GM19467 (cell line): ENCODE measurements around the gene SLC35G6.
"Not testable (repeated sequence)": the region's sequence is repeated elsewhere in the genome, so short reads cannot be mapped to it uniquely, and the experiment has no call there.

Experiments
- ATAC-seq: cut with Tn5 transposase; IDR thresholded peaks from one replicate; pipeline ENCODE4 v1.9.1; 2021; ENCODE audit warnings: mild to moderate bottlenecking, moderate library complexity; ENCODE audit not compliant: unreplicated experiment

SLC35G6 gene

DNA sequence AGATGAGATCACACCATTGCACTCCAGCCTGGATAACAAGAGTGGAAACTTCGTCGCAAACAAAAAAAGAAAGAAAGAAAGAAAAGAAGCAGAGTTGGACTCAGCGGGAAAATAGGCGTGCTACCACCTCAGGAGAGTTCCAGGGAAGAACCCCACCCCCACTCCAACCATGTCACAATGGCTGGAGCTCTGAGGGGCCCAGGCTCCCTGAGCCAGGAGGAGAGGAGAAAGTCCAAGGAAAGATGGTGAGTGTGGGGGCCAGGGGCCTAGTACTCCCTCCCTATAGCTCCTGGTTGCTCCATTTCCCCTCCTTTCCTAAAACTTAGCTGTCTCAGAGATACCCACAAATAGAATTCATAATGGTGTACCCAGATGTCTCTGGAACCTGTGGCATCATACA is at the start of gene SLC35G6:
Gene SLC35G6 (plus strand): TSS at position 172 of the 400 bp plus-strand sequence. CDS start 71 bp downstream, at position 243.
- not testable (repeated sequence) for ATAC-seq

DNA sequence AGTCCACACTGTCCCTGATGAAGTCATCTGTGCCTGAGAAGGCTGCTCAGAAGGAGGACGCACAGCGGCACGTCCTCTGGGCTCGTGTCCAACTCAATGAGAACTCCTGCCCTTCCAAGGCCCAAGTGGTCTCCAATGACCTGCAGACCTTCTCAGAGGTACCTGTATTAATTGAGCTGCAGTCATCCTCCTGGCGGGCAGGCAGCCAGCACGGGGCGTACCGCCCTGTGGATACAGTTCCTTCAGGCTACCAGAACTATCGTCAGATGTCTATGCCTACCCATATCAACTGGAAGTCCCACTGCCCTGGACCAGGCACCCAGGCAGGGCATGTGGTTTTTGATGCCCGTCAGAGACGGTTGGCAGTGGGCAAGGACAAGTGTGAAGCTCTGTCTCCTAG is 49.0 kb upstream of the SLC35G6 start:
- ATAC-seq, result no peak

DNA sequence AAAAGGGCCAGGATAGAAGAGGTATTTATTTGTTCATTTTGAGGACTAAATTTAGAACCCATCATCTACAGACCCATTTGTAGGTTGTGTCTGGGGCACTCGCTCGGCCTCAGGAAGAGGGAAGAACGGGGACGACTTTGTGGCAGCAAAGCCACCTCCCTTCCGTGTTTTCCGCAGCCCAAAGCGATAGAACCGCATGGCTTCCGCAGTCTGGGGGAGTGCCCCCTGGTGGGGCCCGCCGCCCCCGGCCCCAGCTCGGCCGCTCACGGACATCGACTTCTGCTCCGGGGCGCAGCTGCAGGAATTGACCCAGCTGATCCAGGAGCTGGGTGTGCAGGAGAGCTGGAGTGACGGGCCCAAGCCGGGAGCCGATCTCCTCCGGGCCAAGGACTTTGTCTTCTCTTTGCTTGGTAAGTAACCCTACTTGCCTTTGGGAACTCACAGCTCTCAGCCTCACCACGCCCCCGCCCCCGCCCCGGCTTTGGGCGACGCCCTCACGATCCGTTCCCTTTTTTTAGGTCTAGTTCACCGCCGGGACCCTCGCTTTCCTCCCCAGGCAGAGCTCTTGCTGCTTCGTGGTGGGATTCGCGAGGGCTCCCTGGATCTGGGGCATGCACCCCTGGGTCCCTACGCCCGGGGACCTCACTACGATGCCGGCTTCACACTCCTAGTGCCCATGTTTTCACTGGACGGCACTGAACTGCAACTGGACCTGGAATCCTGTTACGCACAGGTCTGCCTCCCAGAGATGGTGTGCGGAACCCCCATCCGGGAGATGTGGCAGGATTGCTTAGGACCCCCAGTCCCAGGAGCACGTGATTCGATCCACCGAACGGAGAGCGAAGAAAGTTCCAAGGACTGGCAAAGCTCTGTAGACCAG is 45.3 kb upstream of the SLC35G6 start:
- no peak for ATAC-seq

DNA sequence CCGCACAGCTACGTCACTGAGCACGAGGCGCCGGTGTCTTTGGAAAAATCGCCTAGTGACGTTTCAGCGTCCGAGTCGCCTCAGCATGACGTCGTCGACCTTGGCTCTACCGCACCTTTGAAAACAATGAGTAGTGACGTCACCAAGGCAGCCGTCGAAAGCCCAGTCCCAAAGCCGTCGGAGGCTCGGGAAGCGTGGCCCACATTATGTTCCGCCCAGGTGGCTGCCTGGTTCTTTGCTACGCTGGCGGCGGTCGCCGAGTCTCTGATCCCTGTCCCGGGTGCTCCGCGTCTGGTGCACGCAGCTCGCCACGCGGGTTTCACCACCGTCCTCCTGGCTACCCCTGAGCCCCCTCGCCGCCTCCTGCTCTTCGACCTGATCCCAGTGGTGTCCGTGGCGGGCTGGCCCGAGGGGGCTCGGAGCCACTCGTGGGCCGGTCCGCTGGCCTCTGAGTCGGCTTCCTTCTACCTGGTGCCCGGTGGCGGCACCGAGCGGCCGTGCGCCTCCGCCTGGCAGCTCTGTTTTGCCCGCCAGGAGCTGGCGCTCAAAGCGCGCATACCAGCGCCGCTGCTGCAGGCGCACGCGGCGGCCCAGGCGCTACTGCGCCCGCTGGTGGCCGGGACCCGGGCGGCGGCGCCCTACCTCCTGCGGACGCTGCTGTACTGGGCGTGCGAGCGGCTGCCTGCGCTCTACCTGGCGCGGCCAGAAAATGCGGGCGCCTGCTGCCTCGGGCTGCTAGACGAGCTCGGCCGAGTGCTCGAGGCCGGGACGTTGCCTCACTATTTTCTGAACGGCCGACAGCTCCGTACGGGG is 44.5 kb upstream of the SLC35G6 start:
- no peak for ATAC-seq

DNA sequence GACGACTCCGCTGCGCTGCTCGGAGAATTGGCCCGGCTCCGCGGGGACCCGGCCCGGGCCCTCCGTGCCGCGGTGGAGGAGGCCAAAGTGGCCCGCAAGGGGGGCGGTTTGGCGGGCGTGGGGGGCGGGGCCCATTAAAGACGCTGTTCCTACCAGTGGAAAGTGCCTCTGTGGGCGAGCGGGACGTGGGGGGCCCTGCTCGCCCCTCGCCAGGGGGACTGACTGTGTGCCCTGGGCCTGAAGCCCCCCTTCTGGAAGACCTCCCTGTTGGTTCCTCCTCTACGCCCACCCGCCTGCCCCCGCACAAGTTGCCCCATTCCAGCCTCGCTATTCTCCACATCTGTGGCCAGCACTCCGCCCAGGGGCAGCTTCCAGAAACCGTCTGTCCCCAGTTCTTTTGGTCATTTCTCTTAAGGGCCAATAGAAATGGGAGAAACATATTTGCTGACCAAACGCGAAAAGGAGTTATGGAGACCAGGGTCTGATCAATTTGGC is 43.8 kb upstream of the SLC35G6 start:
- ATAC-seq, result no peak

DNA sequence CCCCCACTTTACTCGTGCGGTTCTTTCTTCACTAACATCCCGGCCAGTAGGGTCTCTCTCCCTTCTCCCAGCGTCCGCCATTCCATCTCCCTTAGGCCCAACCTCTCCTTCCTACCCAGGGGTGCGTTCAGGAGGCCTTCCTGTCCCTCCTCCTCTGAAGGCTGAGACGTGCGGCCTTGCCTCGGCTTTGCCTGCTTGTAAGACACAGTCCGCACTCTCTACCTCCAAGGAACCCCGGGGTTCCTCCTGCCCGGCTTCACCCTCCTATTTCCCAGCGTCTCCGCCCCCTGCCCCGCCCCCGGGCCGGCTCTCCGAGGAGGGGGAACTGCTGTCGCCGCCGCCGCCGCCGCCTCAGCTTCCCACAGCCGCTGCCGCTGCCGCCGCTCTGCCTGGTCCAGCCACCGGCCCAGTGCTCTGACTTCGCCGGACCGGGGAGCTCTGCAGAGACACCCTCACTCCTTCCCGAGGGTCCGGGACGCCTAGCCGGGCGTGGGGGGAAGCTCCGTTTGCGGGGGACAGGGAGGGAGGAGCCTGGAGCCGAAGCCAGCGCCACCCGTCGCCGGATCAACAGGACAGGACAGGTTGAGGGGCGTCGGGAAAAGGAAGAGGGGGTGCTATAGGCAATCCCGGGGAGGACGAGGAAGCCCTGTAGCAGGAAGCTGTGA is 43.2 kb upstream of the SLC35G6 start:
- no peak for ATAC-seq

DNA sequence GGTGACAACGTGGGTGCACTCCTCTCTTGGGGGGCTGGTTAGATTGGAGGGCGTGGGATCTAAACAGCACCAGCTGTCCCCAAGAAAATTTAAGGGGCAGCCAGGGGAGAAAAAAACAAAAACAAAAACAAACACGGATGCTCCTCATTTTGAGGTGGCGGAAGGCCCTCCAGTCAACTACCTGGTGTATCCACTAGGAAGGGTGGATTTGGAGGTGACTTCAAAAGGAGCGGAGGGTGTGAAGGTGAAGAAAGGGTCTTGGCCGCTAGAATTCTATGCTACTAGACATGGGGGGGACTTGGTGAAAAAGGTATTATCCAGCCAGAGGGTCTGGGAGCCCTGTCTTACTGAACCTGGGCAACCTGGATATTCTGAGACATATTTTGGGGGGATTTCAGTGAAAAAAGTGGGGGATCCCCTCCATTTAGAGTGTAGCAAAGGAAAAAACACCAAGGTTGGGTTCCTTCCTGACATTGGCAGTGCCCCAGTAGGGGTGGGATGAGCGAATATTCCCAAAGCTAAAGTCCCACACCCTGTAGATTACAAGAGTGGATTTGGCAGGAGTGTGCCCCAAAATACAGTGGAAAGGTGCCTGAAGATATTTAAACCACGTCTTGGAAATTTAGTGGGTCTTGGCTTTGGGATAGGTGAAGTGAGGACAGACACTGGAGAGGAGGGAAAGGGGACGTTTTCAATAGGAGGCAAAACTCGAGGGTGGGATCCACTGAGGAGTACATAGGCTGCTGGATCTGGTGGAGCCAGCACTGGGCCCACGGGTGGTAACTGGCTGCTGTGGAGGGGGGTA is 42.4 kb upstream of the SLC35G6 start:
- ATAC-seq, result no peak

DNA sequence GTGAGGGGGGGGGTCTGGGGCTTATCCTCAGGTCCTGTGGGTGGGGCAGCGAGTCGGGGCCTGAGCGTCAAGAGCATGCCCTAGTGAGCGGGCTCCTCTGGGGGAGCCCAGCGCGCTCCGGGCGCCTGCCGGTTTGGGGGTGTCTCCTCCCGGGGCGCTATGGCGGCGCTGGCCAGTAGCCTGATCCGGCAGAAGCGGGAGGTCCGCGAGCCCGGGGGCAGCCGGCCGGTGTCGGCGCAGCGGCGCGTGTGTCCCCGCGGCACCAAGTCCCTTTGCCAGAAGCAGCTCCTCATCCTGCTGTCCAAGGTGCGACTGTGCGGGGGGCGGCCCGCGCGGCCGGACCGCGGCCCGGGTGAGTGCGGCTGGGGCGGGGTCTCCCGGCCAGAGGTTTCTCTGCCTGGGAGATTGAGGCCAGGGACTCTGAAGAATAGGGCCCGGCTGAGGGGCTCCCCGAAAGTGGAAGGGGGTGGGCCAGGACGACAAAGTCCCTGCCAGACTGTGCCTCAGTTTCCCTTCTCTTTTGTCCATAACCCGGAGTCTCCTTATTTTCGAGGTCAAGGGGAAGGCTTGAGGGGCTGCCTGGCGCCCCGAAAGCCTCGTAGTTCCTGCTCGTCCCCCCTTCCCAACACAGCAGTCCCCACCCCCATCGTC is 41.7 kb upstream of the SLC35G6 start, which contains the start of gene FGF11:
Gene FGF11 (plus strand): TSS at position 51 of the 651 bp plus-strand sequence. CDS start 109 bp downstream, at position 160.
- no peak for ATAC-seq

DNA sequence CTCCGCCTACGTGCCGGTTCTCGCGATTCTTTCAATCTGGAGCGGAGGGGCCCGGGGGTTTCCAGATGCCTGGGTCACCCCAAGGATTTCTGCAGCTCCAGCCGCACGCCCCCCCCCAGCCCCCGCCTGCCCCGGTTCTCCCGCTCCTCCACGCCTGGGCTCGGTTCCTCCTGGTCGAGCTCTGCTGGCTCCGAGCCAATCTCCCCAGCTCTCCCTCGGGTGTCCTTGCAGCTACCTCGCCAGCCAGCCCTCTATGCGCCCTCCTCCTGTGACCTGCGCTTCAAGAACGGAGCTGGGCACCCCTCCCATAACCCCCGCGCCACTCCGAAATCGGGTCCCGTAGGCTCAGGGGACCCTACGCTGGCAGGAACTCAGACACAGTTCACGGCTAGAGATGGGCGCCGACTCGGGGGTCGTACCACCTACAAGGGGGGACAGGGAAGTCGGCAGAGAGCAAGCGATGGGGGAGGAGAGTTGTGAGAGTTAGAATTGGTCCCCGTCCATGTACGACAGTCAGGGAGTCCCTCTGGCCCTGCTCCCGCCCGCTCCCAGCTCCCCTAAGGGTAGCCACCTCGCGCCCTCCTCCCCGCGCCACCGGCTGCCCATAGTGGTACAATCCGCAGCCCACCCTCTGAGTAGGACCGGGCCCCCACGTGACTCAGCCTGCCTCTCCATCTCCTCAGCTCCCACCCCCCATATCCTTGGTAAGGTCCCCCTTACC is 41.0 kb upstream of the SLC35G6 start:
- ATAC-seq, result no peak

DNA sequence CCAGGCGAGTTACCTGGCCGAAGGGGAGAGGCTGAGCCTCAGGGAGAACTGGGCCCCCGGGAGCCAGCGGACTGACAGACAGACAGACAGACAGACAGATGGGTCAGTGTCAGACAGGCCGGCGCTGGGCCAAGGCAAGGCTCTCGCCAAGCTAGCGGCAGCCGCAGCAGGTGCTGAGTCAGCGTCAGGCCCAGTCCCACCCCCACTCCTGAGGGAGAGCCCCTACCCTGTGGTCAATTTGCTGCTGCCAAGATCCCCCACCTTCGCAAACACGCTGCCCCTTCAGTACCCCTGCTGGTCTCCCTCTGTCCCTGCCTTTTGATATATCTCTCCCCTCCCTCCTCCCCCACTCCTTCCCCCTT is 40.4 kb upstream of the SLC35G6 start:
- ATAC-seq, result no peak

DNA sequence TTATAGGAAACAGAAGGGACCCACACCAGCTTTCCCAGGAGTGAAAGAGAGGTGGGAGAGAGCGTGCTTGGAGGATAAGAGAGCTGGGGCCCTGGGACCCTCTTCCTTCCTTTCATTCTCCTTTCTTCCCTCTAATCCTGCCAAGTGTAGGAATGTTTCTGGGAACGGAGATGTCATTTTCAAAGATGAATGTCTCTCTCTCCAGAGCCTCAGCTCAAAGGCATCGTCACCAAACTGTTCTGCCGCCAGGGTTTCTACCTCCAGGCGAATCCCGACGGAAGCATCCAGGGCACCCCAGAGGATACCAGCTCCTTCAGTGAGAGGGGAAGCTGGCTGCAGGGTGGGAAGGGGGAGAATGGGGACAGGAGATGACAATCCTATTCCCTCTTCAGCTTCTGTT is 40.0 kb upstream of the SLC35G6 start:
- no peak for ATAC-seq

DNA sequence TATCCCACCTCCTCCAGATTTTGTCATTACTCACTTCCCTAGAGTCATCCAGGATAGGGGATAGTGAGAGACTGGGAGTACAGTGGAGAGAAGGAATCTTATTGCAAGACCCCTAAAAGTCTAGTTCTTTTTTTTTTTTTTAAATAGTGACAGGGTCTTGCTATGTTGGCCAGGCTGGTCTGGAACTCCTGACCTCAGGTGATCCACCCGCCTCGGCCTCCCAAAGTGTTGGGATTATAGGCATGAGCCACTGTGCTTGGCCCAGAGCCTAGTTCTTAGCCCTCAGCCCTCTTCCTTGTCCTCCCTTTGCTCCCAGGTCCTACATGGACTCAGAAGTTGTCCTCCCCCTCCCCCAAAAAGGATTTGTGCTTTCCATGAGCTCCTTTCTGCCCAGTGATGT is 39.1 kb upstream of the SLC35G6 start:
- no peak for ATAC-seq

DNA sequence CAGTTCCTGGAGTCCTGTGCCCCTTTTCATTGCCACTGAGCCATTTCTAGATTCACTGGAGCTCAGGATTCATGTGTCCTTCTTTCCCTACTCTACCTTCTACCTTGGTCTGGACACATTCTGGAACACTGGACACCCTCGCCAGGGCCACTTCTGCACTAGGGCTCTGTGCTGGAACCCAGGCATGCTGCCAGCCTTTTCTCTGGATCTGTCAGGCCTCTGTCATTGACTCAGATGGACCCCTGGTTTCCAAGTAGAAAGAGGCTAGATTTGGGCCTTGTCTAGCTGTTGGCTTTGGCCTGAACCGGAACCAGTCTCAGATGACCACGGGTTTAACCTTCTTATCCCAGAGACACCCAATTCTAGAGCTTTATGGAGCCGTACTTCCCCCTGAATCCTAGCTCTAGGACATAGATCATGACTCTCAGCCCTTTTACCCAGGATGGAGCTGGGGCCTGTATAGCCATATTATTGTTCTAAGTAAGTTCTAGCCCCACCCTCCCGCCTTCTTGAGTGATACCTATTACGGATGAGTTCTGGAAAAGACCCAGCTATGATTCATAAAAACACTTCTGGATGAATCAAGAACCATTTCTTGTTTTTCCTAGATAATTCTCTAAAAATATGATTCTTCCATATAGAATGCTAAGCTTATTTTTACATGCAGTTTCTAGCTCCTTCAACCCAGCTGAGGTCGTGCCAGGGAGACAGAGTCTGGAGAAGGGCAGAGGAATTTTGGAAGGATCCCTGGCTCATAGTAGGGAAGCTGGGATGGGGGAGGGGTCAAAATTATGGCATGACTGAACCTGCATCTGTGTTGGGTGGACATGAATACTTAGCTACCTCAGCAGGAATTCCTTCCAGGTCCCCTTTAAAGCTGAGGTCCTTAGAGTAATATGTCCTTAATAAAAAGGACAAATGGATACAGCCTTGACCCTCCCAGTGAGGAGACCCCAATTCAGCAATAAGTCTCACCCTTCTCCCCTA is 37.5 kb upstream of the SLC35G6 start:
- ATAC-seq, result no peak

DNA sequence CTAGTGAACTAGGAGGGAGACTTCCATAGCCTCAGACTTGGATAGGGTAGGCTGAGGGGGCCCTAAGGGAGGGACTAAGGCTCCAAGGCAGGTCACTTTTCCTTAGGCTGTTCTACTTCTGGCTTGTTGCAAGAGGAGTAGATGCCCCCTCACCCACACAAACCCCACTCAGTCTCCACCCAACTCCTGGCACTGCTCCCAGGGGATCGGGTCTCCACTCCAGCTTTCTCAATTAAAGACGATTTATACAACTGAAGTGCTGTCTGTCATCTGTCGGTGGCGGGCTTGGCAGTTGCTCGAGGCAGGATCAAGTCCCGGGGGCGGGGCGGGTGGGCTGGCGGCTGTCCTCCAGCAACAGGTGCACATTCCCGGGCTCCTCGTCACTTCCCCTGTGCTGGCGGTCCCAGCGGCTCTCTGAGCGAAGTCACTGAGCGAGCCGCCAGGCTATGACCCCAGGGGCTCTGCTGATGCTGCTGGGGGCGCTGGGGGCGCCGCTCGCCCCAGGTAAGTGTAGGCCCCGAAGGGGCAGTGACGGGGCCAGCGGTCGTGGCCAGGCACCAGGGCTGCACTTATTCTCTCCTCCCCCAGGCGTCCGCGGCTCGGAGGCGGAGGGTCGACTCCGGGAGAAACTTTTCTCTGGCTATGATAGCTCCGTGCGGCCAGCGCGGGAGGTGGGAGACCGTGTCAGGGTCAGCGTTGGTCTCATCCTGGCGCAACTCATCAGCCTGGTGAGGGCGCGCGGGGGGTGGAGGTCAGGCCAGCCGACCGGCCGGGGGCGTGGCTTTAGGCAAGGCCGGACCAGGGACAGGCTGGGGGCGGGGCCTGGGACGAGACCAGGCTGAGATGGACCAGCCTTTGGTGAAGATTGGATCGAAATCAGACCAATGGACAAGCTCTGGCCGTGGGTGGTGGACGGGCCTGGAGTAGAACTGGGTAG is 36.3 kb upstream of the SLC35G6 start, which contains the start of gene CHRNB1:
Gene CHRNB1 (plus strand): TSS at position 380 of the 937 bp plus-strand sequence. CDS start 67 bp downstream, at position 447.
- no peak for ATAC-seq

DNA sequence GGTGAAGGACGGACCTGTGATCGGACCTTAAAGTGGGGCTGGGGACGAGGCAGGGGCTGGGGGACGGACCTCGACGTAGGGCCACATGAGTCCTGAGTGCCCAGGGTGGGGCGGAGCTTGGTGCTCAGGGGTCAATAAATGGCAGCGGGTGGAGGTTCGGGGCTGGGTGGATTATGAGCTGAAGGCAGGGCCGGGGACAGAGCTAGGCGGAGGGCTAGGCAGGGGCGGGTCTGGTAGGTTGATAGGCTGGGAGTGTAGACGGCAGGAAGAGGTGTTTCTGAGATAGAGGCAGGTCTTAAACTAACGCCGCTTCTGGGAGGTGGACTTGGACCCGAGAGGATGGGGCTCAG is 35.7 kb upstream of the SLC35G6 start:
- no peak for ATAC-seq

DNA sequence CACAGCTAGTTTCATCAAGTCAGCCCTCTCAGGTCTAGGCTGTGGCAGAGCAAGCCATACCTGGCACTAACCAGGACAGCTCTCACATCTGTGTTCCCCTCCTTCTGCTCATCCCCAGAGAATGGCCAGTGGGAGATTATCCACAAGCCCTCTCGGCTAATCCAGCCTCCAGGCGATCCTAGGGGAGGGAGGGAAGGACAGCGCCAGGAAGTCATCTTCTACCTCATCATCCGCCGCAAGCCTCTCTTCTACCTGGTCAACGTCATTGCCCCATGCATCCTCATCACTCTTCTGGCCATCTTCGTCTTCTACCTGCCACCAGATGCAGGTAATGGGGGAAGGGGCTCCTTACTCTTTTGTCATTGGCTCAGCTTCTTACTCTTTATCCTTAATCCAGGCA is 32.8 kb upstream of the SLC35G6 start:
- ATAC-seq, result no peak
